Fibroblast of lung (primary cell): Measurements from ENCODE around the gene CADM2. TPM values are rescaled to one million over a fixed set of nuclear protein-coding genes. Genes with fewer than 3 reads are reported as not detected.

ENCODE experiments used
- DNase-seq, 2 donors: peaks; one replicate each; pipeline versions ENCODE4 v3.0.0 to v3.0.0-alpha.2; 2010; ENCODE audit warnings: low read depth in 2 of 2
- H2AFZ ChIP-seq: 2 replicates; pipeline ENCODE4 v1.5.1; 2012; ENCODE audit warnings: low read length, control low read depth, inconsistent platforms
- H3K27ac ChIP-seq: 2 replicates; pipeline ENCODE4 v1.5.1; 2011; ENCODE audit warnings: low read length, control low read depth; ENCODE audit not compliant: insufficient read depth
- H3K27me3 ChIP-seq: 2 replicates; pipeline ENCODE4 v1.5.1; 2011; ENCODE audit warnings: mild to moderate bottlenecking, low read length; ENCODE audit not compliant: control insufficient read depth, insufficient read depth
- H3K36me3 ChIP-seq: 2 replicates; pipeline ENCODE4 v1.5.1; 2011; ENCODE audit warnings: low read length; ENCODE audit not compliant: control insufficient read depth, insufficient read depth
- H3K4me1 ChIP-seq: 2 replicates; pipeline ENCODE4 v1.5.1; 2011; ENCODE audit warnings: low read length; ENCODE audit not compliant: control insufficient read depth, insufficient read depth; ENCODE audit errors: extremely low read depth
- H3K4me2 ChIP-seq: 2 replicates; pipeline ENCODE4 v1.5.1; 2011; ENCODE audit warnings: low read length, control low read depth; ENCODE audit not compliant: insufficient read depth; ENCODE audit errors: extremely low read depth
- H3K4me3 ChIP-seq, 4 experiments: fragments of 200-600 bp in 1 of 4; sonication (generic) in 1 of 4; replicated peaks in 1 of 4; 2 replicates each; pipeline ENCODE4 v1.5.1; 2011 to 2016; ENCODE audit warnings: low read length in 4 of 4, low read depth in 3 of 4, mild to moderate bottlenecking in 3 of 4, control low read depth in 2 of 4, inconsistent platforms in 1 of 4, mixed read lengths in 1 of 4; ENCODE audit not compliant: insufficient read depth in 1 of 4; ENCODE audit errors: control extremely low read depth in 1 of 4
- H3K79me2 ChIP-seq: 2 replicates; pipeline ENCODE4 v1.5.1; 2012; ENCODE audit warnings: mild to moderate bottlenecking, low read length, inconsistent platforms; ENCODE audit not compliant: control insufficient read depth, insufficient read depth
- H3K9ac ChIP-seq: 2 replicates; pipeline ENCODE4 v1.5.1; 2011; ENCODE audit warnings: mild to moderate bottlenecking, low read length, control low read depth; ENCODE audit not compliant: insufficient read depth
- H3K9me3 ChIP-seq: 2 replicates; pipeline ENCODE4 v1.5.1; 2012; ENCODE audit warnings: low read depth, low read length; ENCODE audit not compliant: control insufficient read depth, insufficient read depth
- H4K20me1 ChIP-seq: 2 replicates; pipeline ENCODE4 v1.5.1; 2011; ENCODE audit warnings: low read length; ENCODE audit not compliant: control insufficient read depth, insufficient read depth; ENCODE audit errors: extremely low read depth
- CTCF ChIP-seq, 2 donors: IDR thresholded peaks in 1 of 2; conservative IDR thresholded peaks in 1 of 2; 1 replicate in 1 of 2; 2 replicates in 1 of 2; pipeline ENCODE4 v1.5.1; 2011 to 2012; ENCODE audit warnings: low read length in 2 of 2, control low read depth in 1 of 2, inconsistent platforms in 1 of 2, low read depth in 1 of 2, mild to moderate bottlenecking in 1 of 2
- EZH2 ChIP-seq: IDR thresholded peaks from 2 replicates; pipeline ENCODE4 v1.5.1; 2012; ENCODE audit warnings: low read length, control low read depth, mild to moderate bottlenecking; ENCODE audit errors: missing control alignments
- polyA plus RNA-seq, 2 donors: library from polyadenylated mRNA; depleted of rRNA in 1 of 2; stranded (reverse) in 1 of 2; unstranded in 1 of 2; fragments of >200 nt; gene quantifications; 2 replicates each; pipeline ENCODE4 v1.2.1, GENCODE V29; 2011 to 2012; ENCODE audit warnings: missing spikeins in 1 of 2
- total RNA-seq: library from RNA; depleted of rRNA; stranded (reverse); fragments of >200 nt; gene quantifications from 2 replicates; pipeline ENCODE4 v1.2.1, GENCODE V29; 2014

Gene CADM2
- total and polyA plus RNA-seq, 2 donors (not counting 1 experiment from before 2014, with no cell fraction given): under 0.01 to 0.12 TPM

- H3K9me3 ChIP-seq: no peaks in the 10 kb centered on the region
- no peaks in the 10 kb centered on the region for H4K20me1 ChIP-seq
- H3K79me2 ChIP-seq: no peaks in the 10 kb centered on the region
- H3K9ac ChIP-seq: no peak overlapping the region
- DNase-seq: no peak
- TF ChIP-seq EZH2 (no peak), CTCF (conservative IDR thresholded peaks at IDR 0.05 in 1 of 2, IDR thresholded peaks at IDR 0.05 in 1 of 2; ENCODE audit: low read depth in 1 of 2, low read length in 2 of 2) (no peak)
- H3K36me3 ChIP-seq: no peaks in the 10 kb centered on the region
- no peaks in the 10 kb centered on the region for H3K27me3 ChIP-seq
- H2AFZ ChIP-seq: no peak overlapping the region
- no peak overlapping the region for H3K4me3 ChIP-seq
- no peak overlapping the region for H3K4me2 ChIP-seq
- H3K27ac ChIP-seq: no peak overlapping the region
- no peaks in the 10 kb centered on the region for H3K4me1 ChIP-seq
Measured at GRCh38 chr3:85487375-85487774, 528.6 kb downstream of the CADM2 start.

- TF ChIP-seq CTCF (conservative IDR thresholded peaks at IDR 0.05 in 1 of 2, IDR thresholded peaks at IDR 0.05 in 1 of 2; ENCODE audit: low read depth in 1 of 2, low read length in 2 of 2) (no peak), EZH2 (no peak)
- Histone ChIP-seq H3K4me2 (no peak overlapping the region), H3K4me1 (no peaks in the 10 kb centered on the region), H3K27ac (no peak overlapping the region), H3K79me2 (no peaks in the 10 kb centered on the region), H3K36me3 (no peaks in the 10 kb centered on the region), H3K9me3 (no peaks in the 10 kb centered on the region), H3K4me3 (no peak overlapping the region), H3K9ac (no peak overlapping the region), H4K20me1 (no peaks in the 10 kb centered on the region), H3K27me3 (no peaks in the 10 kb centered on the region), H2AFZ (no peak overlapping the region)
- no peak for DNase-seq
Measured at GRCh38 chr3:85495602-85496001, 536.8 kb downstream of the CADM2 start.

DNA sequence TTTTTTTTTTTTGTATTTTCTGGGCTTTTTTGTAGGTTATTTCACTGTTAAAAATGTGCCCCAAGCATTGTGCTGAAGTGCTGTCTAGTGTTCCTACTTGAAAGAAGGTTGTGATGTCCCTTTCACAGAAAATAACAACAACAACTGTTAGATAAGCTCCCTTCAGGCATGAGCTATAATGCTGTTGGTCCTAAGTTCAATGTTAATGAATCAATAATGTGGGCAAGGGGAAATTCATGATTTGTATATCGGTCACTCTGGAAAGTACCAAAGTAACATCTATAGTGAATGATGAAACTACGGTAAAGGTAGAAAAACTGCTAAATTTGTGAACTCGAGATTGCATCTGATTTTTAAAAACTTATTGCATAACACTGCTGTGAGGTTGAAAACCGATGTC is 539.4 kb downstream of the CADM2 start:
- no peak overlapping the region for H3K4me2 ChIP-seq
- H3K36me3 ChIP-seq: no peaks in the 10 kb centered on the region
- H3K9me3 ChIP-seq: no peaks in the 10 kb centered on the region
- H3K4me3 ChIP-seq: no peak overlapping the region
- no peaks in the 10 kb centered on the region for H3K79me2 ChIP-seq
- H3K27ac ChIP-seq: no peak overlapping the region
- no peak for TF ChIP-seq EZH2
- no peak for TF ChIP-seq CTCF (conservative IDR thresholded peaks at IDR 0.05 in 1 of 2, IDR thresholded peaks at IDR 0.05 in 1 of 2; ENCODE audit: low read depth in 1 of 2, low read length in 2 of 2)
- no peaks in the 10 kb centered on the region for H4K20me1 ChIP-seq
- no peaks in the 10 kb centered on the region for H3K27me3 ChIP-seq
- H3K4me1 ChIP-seq: no peaks in the 10 kb centered on the region
- H3K9ac ChIP-seq: no peak overlapping the region
- no peak overlapping the region for H2AFZ ChIP-seq
- no peak for DNase-seq
